Measurements from ENCODE around the gene SNCAIP. TPM values are rescaled to one million over a fixed set of nuclear protein-coding genes. Genes with fewer than 3 reads are reported as not detected.

Gene SNCAIP
- total and polyA plus RNA-seq, 2 experiments from 2014 or later = 6.1 to 11.9 TPM

GRCh38 chr5:122385808-122386207 lies 73.8 kb downstream of the SNCAIP start:
- Histone ChIP-seq H3K27me3 (ENCODE audit: insufficient read depth) (no peaks in the 10 kb centered on the region), H4K20me1 (replicated peaks; ENCODE audit: insufficient read depth) (no peaks in the 10 kb centered on the region), H3K4me3 (no peak overlapping the region), H3K4me2 (no peak overlapping the region), H3K9me2 (ENCODE audit: insufficient read depth) (0 out of 2 replicates have a peak, but pooled peaks cover 2% of the 10 kb centered on the region), H2AFZ (no peak overlapping the region), H3F3A (replicated peaks; ENCODE audit: low read depth) (no peaks in the 10 kb centered on the region), H3K79me2 (replicated peaks; ENCODE audit: insufficient read depth) (no peaks in the 10 kb centered on the region), H3K4me1 (ENCODE audit: insufficient read depth) (peaks cover 10% of the 10 kb centered on the region), H3K27ac (ENCODE audit: low read depth) (no peak overlapping the region), H3K36me3 (ENCODE audit: insufficient read depth) (no peaks in the 10 kb centered on the region)
- Mint-ChIP-seq H3K4me1 (peaks cover 23% of the 10 kb centered on the region), H3K4me3 (no peak overlapping the region), H3K9me3 (peaks cover 10% of the 10 kb centered on the region; the same call in 2 of the 3 replicates), H3K27ac (no peak overlapping the region), H3K36me3 (ENCODE audit: low read depth) (peaks cover 12% of the 10 kb centered on the region), H3K27me3 (ENCODE audit: insufficient read depth, low read depth, poor library complexity) (peaks cover 4% of the 10 kb centered on the region)
- TF ChIP-seq ZNF331 (CRISPR knock-in tag; IDR thresholded peaks at IDR 0.05; ENCODE audit: low read depth) (no peak), NANOG (IDR thresholded peaks at IDR 0.05; ENCODE audit: borderline replicate concordance) (no peak), ZNF462 (CRISPR knock-in tag; IDR thresholded peaks at IDR 0.05) (no peak), EZH2phosphoT487 (IDR thresholded peaks at IDR 0.05; ENCODE audit: unreplicated experiment) (no peak), STAT1 (IDR thresholded peaks at IDR 0.05; ENCODE audit: unreplicated experiment) (no peak), REST (IDR thresholded peaks at IDR 0.05; ENCODE audit: unreplicated experiment) (no peak), ZNF114 (CRISPR knock-in tag; IDR thresholded peaks at IDR 0.05) (no peak), JUNB (IDR thresholded peaks at IDR 0.05; ENCODE audit: unreplicated experiment) (no peak), CTCF (conservative IDR thresholded peaks at IDR 0.05; ENCODE audit: low read depth in 2 of 2) (no peak), ETS1 (IDR thresholded peaks at IDR 0.05) (no peak), CREB1 (CRISPR knock-in tag; IDR thresholded peaks at IDR 0.05; ENCODE audit: low read depth) (no peak), EZH2 (IDR thresholded peaks at IDR 0.05; ENCODE audit: low read depth, unreplicated experiment) (no peak), POLR2AphosphoS5 (IDR thresholded peaks at IDR 0.05; ENCODE audit: low read depth) (no peak)
- no peak for DNase-seq (ENCODE audit: low spot score)
- ATAC-seq = no peak

All from GM23338 (cell line).